Activated T-helper 9 cell treated with anti-CD3 and anti-CD28 coated beads, Interleukin-2, amount 50 U/mL, for 16 hours (primary cell): Measurements from ENCODE around the gene RNF150.
"Not testable (repeated sequence)": the region's sequence is repeated elsewhere in the genome, so short reads cannot be mapped to it uniquely, and the experiment has no call there.

ENCODE experiments used
- DNase-seq: peaks from one replicate; pipeline ENCODE4 v3.0.0-alpha.2; 2020; ENCODE audit warnings: low read depth

The RNF150 gene

DNA sequence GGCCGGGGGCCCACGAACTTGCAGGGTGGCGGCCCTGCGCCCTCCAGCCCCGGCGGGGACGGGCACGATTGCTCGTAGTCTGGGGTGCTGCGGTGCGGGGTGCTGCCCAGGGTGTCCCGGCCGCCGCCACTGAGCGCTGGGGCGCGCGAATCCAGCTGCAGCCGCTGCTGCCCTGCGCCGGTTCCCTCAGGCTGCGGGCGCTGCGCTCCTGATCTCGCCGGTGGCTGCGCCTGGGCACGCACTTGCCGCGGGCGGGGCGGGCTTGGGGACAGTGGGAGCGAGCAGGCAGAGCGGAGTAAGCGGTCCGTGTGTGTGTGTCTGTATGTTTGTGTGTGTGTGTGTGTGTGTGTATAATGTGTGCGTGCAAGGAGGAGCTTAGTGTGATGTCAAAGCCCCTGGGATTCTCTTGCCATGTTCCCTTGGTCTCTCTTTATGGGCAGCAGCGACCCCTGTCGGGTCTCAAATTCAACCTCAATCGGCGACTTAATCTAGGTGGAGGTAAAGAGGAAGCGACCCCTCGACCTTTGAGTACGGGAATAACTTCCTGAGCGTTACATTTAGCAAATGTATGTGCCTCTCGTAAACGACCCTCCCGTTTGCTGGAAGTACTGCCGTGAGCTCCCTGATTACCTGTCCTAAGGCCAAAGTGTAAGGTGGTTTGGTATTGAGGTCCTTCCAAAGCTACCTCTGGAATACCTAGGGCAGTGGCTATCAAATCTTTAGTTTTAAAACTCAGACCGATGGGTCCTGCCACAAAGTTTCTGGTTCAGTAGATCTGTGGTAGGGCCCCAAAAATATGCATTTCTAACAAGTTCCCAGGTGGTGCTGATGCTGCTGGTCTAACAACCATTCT, at the start of gene RNF150:
TSS of gene RNF150 (minus strand) at position 324 of the 853 bp plus-strand sequence.
- no peak for DNase-seq

- DNase-seq: no peak
These were observed 47.9 kb upstream of the RNF150 start for GRCh38 chr4:141180991-141181761.

- DNase-seq: no peak
These were observed 46.5 kb upstream of the RNF150 start for GRCh38 chr4:141179474-141180373.

DNA sequence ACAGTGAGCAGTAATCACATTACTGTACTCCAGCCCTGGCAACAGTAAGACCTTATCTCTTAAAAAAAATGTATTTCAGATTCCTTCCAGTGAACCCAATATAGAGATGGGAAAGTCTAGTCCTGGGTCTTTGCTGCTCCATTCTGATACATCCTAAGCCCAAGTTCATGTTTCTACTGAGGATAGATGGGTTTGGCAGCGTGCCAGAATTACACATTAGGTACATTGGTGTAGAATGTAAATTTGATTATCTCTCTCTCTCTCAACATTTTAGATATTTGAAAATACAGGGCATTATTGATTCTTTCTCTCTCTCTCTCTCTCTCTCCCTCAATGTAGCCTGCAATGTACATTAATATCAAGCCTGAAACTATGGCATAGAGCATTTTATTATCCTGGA, 43.9 kb upstream of the RNF150 start:
- DNase-seq: no peak

GRCh38 chr4:141174457-141174856, 41.2 kb upstream of the RNF150 start:
- no peak for DNase-seq

DNA sequence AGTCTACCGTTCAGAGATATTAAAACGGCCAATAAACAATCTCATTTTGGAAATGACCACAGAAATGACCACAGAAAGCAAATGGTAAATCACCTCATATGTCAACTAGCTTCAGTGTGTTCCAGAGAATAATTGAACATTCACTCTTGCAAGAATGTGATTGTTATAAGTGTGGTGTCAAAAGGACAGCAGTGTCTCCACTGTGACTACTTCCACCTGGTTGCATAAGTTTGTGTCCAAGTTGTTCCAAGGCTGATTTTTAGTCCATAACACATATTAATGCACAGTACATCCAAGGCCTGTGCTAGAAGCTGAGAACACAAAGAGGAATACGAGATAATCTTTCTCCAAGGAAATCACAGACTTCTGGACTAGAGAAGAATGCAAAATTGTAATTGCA, 37.4 kb upstream of the RNF150 start:
- DNase-seq: no peak

DNA sequence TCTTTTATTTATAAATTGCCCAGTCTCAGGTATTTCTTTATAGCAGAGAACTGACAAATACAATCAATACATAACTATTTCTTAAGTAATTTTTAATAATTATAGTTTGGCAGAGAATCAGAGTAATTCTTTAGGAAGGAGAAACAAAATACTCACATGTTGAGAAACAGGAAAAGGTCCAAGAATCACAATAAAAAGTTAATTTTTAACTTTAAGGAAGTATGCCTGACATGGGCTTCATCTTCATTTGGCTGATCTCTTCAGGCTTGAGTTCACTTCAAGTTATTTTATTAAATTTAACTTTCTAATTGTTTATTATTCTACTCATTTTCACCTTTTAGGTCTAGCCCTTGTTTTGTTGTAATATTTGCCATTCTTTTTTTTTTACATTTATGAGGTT, 36.1 kb upstream of the RNF150 start:
- no peak for DNase-seq

- DNase-seq: not testable (repeated sequence)
These were observed 31.7 kb upstream of the RNF150 start for GRCh38 chr4:141165001-141165400.

DNA sequence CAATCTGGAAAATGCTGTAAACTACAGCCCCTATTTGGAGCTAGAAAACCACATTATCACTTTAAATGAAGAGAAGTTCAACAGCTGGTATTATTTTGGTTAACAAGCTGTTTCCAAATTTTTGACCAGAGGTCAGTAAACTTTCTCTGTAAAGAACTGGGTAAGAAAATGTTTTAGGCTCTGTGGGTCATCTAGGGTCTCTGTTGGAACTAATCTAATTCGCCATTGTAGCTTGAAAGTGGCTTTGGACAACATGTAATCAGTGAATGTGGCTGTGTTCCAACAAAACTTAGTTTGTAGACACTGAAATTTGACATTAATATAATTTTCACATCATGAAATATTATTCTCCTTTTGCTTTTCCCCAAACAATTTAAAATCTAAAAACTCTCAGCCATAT, 25.8 kb upstream of the RNF150 start:
- no peak for DNase-seq

- no peak for DNase-seq
These were observed 24.9 kb upstream of the RNF150 start for GRCh38 chr4:141158219-141158618.

GRCh38 chr4:141155586-141155985, 22.3 kb upstream of the RNF150 start:
- no peak for DNase-seq

GRCh38 chr4:141154725-141155124, 21.5 kb upstream of the RNF150 start:
- no peak for DNase-seq

- DNase-seq: no peak
These were observed 20.7 kb upstream of the RNF150 start for GRCh38 chr4:141153751-141154510.

GRCh38 chr4:141144207-141144606, 10.9 kb upstream of the RNF150 start:
- DNase-seq: no peak

- no peak for DNase-seq
These were observed 9.2 kb upstream of the RNF150 start for GRCh38 chr4:141142423-141142822.

DNA sequence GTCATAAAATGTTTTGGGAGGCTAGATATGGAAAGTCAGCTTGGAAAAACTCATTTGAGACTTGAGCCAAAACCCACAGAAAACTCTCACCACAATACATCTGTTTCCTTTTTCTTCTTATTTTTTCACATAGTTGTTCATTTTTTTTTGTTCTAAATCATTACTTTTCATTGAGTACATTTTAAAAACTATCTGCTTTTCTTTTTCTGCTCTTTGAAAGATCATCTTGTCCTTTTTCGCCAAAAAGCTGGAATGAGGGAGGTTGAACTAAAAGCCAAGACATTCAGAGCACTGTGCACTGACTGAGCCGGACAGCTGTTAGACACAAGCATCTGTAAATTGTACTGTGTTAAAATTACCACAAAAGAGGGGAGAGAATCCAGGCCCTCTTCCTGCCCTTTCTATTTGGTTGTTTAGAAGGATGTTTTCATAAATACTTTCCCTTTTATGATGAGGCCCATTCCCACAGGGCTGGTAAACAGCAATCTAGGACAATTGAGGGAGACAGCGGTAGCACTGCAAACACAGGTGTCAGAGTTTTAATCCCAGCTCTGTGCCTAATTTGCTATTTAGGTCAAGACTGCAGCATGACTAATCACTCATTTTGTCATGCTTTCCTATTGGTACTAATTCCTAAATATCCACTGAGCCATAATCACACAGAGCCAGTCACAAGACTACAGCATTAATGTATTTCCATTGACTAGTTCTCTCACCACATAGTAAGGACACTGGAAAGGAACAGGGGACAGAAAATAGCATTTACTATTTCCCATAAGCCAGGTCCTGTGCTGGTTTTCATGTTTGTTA, 7.3 kb upstream of the RNF150 start:
- no peak for DNase-seq

- DNase-seq: no peak
These were observed 1.0 kb upstream of the RNF150 start for GRCh38 chr4:141133999-141134995.

DNA sequence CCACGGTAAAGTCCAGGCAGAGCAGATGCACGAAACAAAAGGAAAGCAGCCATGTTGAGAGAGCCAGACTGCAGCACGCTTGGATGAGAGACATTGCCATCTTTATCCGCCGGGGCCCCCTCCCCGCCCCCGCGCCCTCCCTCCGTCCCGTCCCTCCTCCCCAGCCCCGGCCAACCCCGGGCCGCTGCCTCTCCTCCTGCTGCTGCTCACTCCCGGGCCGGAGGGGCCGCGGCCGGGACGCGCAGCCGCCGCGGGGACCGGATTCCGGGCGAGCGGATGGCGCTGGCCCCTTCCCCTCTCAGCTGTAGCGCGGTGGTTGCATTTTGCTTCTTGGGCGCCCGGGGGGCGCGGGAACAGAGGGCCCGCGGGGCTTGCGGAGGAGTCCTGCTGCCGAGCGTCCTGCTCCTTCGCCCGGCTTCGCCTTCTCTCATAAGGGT, 542 bp downstream of the RNF150 start:
- no peak for DNase-seq

DNA sequence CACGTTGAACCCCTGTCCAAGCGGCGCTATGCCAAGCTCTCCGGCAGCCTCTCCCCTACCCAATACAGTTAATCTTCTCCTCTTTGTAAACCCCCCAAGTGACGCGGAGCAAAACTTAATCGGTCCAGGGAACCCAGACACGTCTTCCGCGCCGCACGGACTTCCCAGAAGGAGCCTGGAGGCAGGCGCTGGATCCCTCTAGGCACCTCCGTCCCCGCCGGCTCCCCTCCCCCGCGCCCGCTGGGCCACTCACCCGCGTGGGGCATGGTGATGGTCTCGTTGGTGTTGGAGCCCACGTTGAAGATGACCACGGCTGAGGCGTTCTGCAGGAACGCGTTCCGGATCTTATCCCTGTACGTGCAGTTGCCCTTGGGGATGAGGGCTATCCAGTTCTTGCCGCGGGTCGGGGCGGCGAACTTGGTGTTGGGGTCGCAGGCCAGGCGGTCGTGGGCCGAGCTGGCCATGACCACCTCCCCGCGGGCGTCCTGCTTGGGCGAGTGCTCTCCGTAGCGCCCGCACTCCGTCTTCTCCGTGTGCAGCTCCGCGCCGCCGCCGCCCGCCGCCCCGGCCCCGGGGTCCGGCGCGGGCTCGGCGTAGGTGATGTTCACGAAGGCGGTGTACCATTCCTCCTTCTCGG, 1.1 kb downstream of the RNF150 start:
- DNase-seq: no peak
